Dermis lymphatic vessel endothelial cell (primary cell): ENCODE measurements around the gene SIKE1. TPM values are rescaled to one million over a fixed set of nuclear protein-coding genes. Genes with fewer than 3 reads are reported as not detected.

Experiments
- total RNA-seq: library from RNA; depleted of rRNA; stranded (reverse); fragments of >200 nt; gene quantifications from 2 replicates; pipeline ENCODE4 v1.2.1, GENCODE V29; 2014

SIKE1 gene
- 30.5 and 44.3 TPM in 2 replicates for total RNA-seq

GRCh38 chr1:114780344-114781226 is at the start of gene SIKE1:
Gene SIKE1 (minus strand): TSS chr1:114780685. CDS start chr1:114780607, 78 bp downstream.

GRCh38 chr1:114757455-114758255 is 22.8 kb downstream of the SIKE1 start, which contains the start of gene CSDE1:
Gene CSDE1 (minus strand): TSS chr1:114757984. CDS start chr1:114739890, 18,094 bp downstream.

Other genes starting within 250 kb of the SIKE1 start
- 27.1 and 35.9 TPM in 2 replicates for gene BCAS2, start 199.1 kb downstream of the SIKE1 start, total RNA-seq
- 8.8 and 9.2 TPM in 2 replicates for gene DENND2C, start 110.6 kb downstream of the SIKE1 start, total RNA-seq
- gene AMPD1, start 85.1 kb downstream of the SIKE1 start, total RNA-seq = not detected in 2 replicates
- gene NRAS, start 63.9 kb downstream of the SIKE1 start, total RNA-seq = 81.3 and 83.0 TPM in 2 replicates
- 1,242 and 1,821 TPM in 2 replicates for gene CSDE1, start 22.7 kb downstream of the SIKE1 start, total RNA-seq
- gene SYCP1, start 74.2 kb upstream of the SIKE1 start, total RNA-seq = not detected in 2 replicates
- not detected in 2 replicates for gene TSHB, start 249.1 kb upstream of the SIKE1 start, total RNA-seq